Upper lobe of left lung (tissue), 6 donors: ENCODE measurements around the gene APH1B. TPM values are rescaled to one million over a fixed set of nuclear protein-coding genes. Genes with fewer than 3 reads are reported as not detected.

ENCODE experiments used
- ATAC-seq, 2 donors: fragments of 200-7000 bp; cut with Tn5 transposase; one replicate each; pipeline ENCODE4 v1.9.1; 2022; ENCODE audit warnings: mild to moderate bottlenecking in 2 of 2, moderate library complexity in 2 of 2; ENCODE audit not compliant: low FRiP score in 2 of 2
- DNase-seq, 2 donors: peaks; one replicate each; pipeline ENCODE4 v3.0.0-alpha.2; 2019 to 2020
- H3K27ac ChIP-seq, 4 donors: fragments of 200-600 bp; sonication (generic); one replicate each; pipeline ENCODE4 v1.5.1; 2016 to 2019
- H3K27me3 ChIP-seq, 4 donors: fragments of 200-600 bp; sonication (generic); one replicate each; pipeline ENCODE4 v1.5.1; 2017 to 2019
- H3K36me3 ChIP-seq, 4 donors: fragments of 200-600 bp; sonication (generic); one replicate each; pipeline ENCODE4 v1.5.1; 2016 to 2019
- H3K4me1 ChIP-seq, 4 donors: fragments of 200-600 bp; sonication (generic); one replicate each; pipeline ENCODE4 v1.5.1; 2018 to 2019
- H3K4me3 ChIP-seq, 4 donors: fragments of 200-600 bp; sonication (generic); one replicate each; pipeline ENCODE4 v1.5.1; 2017 to 2019; ENCODE audit warnings: mild to moderate bottlenecking in 2 of 4, moderate library complexity in 1 of 4
- H3K9me3 ChIP-seq, 4 donors: fragments of 200-600 bp; sonication (generic); one replicate each; pipeline ENCODE4 v1.5.1; 2018 to 2019
- CTCF ChIP-seq, 6 experiments: fragments of 450-650 bp in 4 of 6; fragments of 200-600 bp in 2 of 6; sonication (generic) in 2 of 6; IDR thresholded peaks; one replicate each; pipeline ENCODE4 v1.5.1; 2016 to 2019; ENCODE audit warnings: antibody characterized with exemption in 6 of 6
- EP300 ChIP-seq, 4 donors: sonication (generic); formaldehyde crosslinking; IDR thresholded peaks; one replicate each; pipeline ENCODE4 v1.5.1; 2017; ENCODE audit warnings: antibody characterized with exemption in 4 of 4, control low read depth in 2 of 4
- POLR2A ChIP-seq, 4 donors: fragments of 450-650 bp; IDR thresholded peaks; one replicate each; pipeline ENCODE4 v1.5.1; 2016 to 2017; ENCODE audit warnings: antibody characterized with exemption in 4 of 4, mild to moderate bottlenecking in 2 of 4
- POLR2AphosphoS5 ChIP-seq, 2 donors: sonication (generic); formaldehyde crosslinking; IDR thresholded peaks; one replicate each; pipeline ENCODE4 v1.5.1; 2017; ENCODE audit warnings: antibody characterized with exemption in 2 of 2
- WGBS, 2 donors: methylation state at CpG; one replicate each; pipeline ENCODE4 v1.1.5; 2017 to 2018; 5-methylcytosine and 5-hydroxymethylcytosine counted together
- total RNA-seq, 6 donors: library from RNA; depleted of rRNA in 4 of 6; stranded (reverse); fragments of >200 nt in 4 of 6; gene quantifications; one replicate each; pipeline versions ENCODE4 v1.1.0 to v1.2.1, GENCODE V29; 2016 to 2021
- donor health status: DM: no; HTN: no; CAD: no; lungs with moderate emphysema.
- donor health status: DM: no; HTN: yes; CAD: no; lungs with severe emphysema.

Gene APH1B
- total RNA-seq, 6 donors from 2014 or later, result 4.9 to 28.9 (median 12.4) TPM

- Histone ChIP-seq H3K4me1 (no peaks in the 10 kb centered on the region), H3K4me3 (no peak overlapping the region), H3K36me3 (no peaks in the 10 kb centered on the region), H3K27ac (no peak overlapping the region), H3K9me3 (no peaks in the 10 kb centered on the region), H3K27me3 (no peaks in the 10 kb centered on the region)
- DNase-seq (no peak), ATAC-seq (no peak)
- WGBS, 2 donors, result 85 to 88% methylated on average over 12 of the region's 12 CpGs
- TF ChIP-seq CTCF (IDR thresholded peaks at IDR 0.05) (no peak), POLR2AphosphoS5 (IDR thresholded peaks at IDR 0.05) (no peak), POLR2A (IDR thresholded peaks at IDR 0.05) (no peak), EP300 (IDR thresholded peaks at IDR 0.05) (no peak)
Observed at GRCh38 chr15:63327648-63328421, 50.4 kb downstream of the APH1B start.

- TF ChIP-seq CTCF (IDR thresholded peaks at IDR 0.05), result no peak
- TF ChIP-seq POLR2A (IDR thresholded peaks at IDR 0.05), result no peak
- TF ChIP-seq EP300 (IDR thresholded peaks at IDR 0.05), result no peak
- no peak for TF ChIP-seq POLR2AphosphoS5 (IDR thresholded peaks at IDR 0.05)
- Histone ChIP-seq H3K27me3 (no peaks in the 10 kb centered on the region), H3K27ac (no peak overlapping the region), H3K9me3 (no peaks in the 10 kb centered on the region), H3K4me3 (no peak overlapping the region), H3K4me1 (no peaks in the 10 kb centered on the region), H3K36me3 (no peaks in the 10 kb centered on the region)
- no peak for DNase-seq
- 77 to 94% methylated on average over 2 to 5 of the region's 5 CpGs for WGBS, 2 donors
- ATAC-seq, result no peak
Observed at GRCh38 chr15:63329567-63330350, 52.4 kb downstream of the APH1B start.

GRCh38 chr15:63330926-63331325 lies 53.5 kb downstream of the APH1B start:
- no peaks in the 10 kb centered on the region for H3K4me1 ChIP-seq
- no peaks in the 10 kb centered on the region for H3K27me3 ChIP-seq
- H3K27ac ChIP-seq, result no peak overlapping the region
- WGBS, 2 donors, result 83 to 88% methylated on average over 10 of the region's 10 CpGs
- DNase-seq (no peak), ATAC-seq (no peak)
- no peak overlapping the region for H3K4me3 ChIP-seq
- no peaks in the 10 kb centered on the region for H3K36me3 ChIP-seq
- H3K9me3 ChIP-seq, result no peaks in the 10 kb centered on the region
- TF ChIP-seq POLR2A (IDR thresholded peaks at IDR 0.05) (no peak), CTCF (IDR thresholded peaks at IDR 0.05) (no peak), POLR2AphosphoS5 (IDR thresholded peaks at IDR 0.05) (no peak), EP300 (IDR thresholded peaks at IDR 0.05) (no peak)

GRCh38 chr15:63331456-63331855 lies 54.1 kb downstream of the APH1B start:
- Histone ChIP-seq H3K27me3 (no peaks in the 10 kb centered on the region), H3K4me3 (no peak overlapping the region), H3K27ac (no peak overlapping the region), H3K4me1 (no peaks in the 10 kb centered on the region), H3K9me3 (no peaks in the 10 kb centered on the region), H3K36me3 (no peaks in the 10 kb centered on the region)
- 90 to 92% methylated on average over 10 to 12 of the region's 12 CpGs for WGBS, 2 donors
- no peak for DNase-seq
- ATAC-seq, result no peak
- TF ChIP-seq POLR2A (IDR thresholded peaks at IDR 0.05), result no peak
- TF ChIP-seq EP300 (IDR thresholded peaks at IDR 0.05), result no peak
- TF ChIP-seq POLR2AphosphoS5 (IDR thresholded peaks at IDR 0.05), result no peak
- no peak for TF ChIP-seq CTCF (IDR thresholded peaks at IDR 0.05)
